GM10266 (cell line): ENCODE measurements around the gene GALK2.
"Not testable (repeated sequence)": the region's sequence is repeated elsewhere in the genome, so short reads cannot be mapped to it uniquely, and the experiment has no call there.

Experiments used
- DNase-seq: peaks from one replicate; pipeline ENCODE4 v3.0.0; 2012; ENCODE audit errors: extremely low spot score
- CTCF ChIP-seq: IDR thresholded peaks from 2 replicates; pipeline ENCODE4 v1.5.1; 2012; ENCODE audit warnings: mild to moderate bottlenecking, low read depth; ENCODE audit not compliant: control insufficient read depth, insufficient read depth; ENCODE audit errors: missing control alignments

The GALK2 gene

GRCh38 chr15:49182128-49182527, 12.1 kb downstream of the GALK2 start:
- no peak for DNase-seq
- TF ChIP-seq CTCF: no peak

- not testable (repeated sequence) for DNase-seq
Observed at GRCh38 chr15:49183741-49184140, 13.7 kb downstream of the GALK2 start.

- no peak for TF ChIP-seq CTCF
- no peak for DNase-seq
Observed at GRCh38 chr15:49185473-49185872, 15.4 kb downstream of the GALK2 start.

- DNase-seq: no peak
- TF ChIP-seq CTCF: no peak
Observed at GRCh38 chr15:49187549-49188245, 17.6 kb downstream of the GALK2 start.

- no peak for DNase-seq
- TF ChIP-seq CTCF: no peak
Observed at GRCh38 chr15:49188933-49189332, 18.9 kb downstream of the GALK2 start.

- DNase-seq: no peak
- TF ChIP-seq CTCF: no peak
Observed at GRCh38 chr15:49189631-49190030, 19.6 kb downstream of the GALK2 start.

- DNase-seq: no peak
Observed at GRCh38 chr15:49190586-49190985, 20.5 kb downstream of the GALK2 start.

More at GRCh38 chr15:49190586-49190985, 20.5 kb downstream of the GALK2 start:
- no peak for TF ChIP-seq CTCF
